Measurements from ENCODE around the gene F2R. TPM values are rescaled to one million over a fixed set of nuclear protein-coding genes. Genes with fewer than 3 reads are reported as not detected.

The F2R gene
- total RNA-seq, 4 donors from 2014 or later = 0.75 to 10.7 (median 6.8) TPM

GRCh38 chr5:76701298-76701697 lies 14.6 kb upstream of the F2R start:
- in situ Hi-C loops (cut with MboI; ENCODE audit: low pct_ligation_motif_present in 1 of 4, low pct_unique_long_range_greater_than_20kb in 1 of 4, low sequenced_read_pairs in 3 of 4) = no loop called here
- Histone ChIP-seq H3K4me3 (no peak overlapping the region), H3K27ac (no peak overlapping the region), H3K27me3 (no peaks in the 10 kb centered on the region), H3K36me3 (peaks cover 0 to 16% (median 0%) of the 10 kb centered on the region in 4 donors), H3K9me3 (no peaks in the 10 kb centered on the region), H3K4me1 (no peaks in the 10 kb centered on the region)
- DNase-seq = no peak
- intact Hi-C loops (cut with DNase I; ENCODE audit: low total_unique reads) = no loop called here
- 71 to 81% methylated on average over 2 of the region's 2 CpGs for whole genome bisulfite sequencing, 2 donors (ENCODE audit: low coverage in 1 of 2)
- TF ChIP-seq POLR2AphosphoS5 (IDR thresholded peaks at IDR 0.05) = no peak
- no peak for TF ChIP-seq POLR2A (IDR thresholded peaks at IDR 0.05)

- no peaks in the 10 kb centered on the region for H3K9me3 ChIP-seq
- TF ChIP-seq CTCF (IDR thresholded peaks at IDR 0.05) = no peak
- TF ChIP-seq EP300 (IDR thresholded peaks at IDR 0.05; ENCODE audit: low read depth) = no peak
- no peak for TF ChIP-seq POLR2AphosphoS5 (IDR thresholded peaks at IDR 0.05)
- TF ChIP-seq POLR2A (IDR thresholded peaks at IDR 0.05) = no peak
- intact Hi-C loops (cut with DNase I; ENCODE audit: low total_unique reads) = no loop called here
- peaks cover 0 to 16% (median 0%) of the 10 kb centered on the region in 4 donors for H3K36me3 ChIP-seq
- H3K4me1 ChIP-seq = no peaks in the 10 kb centered on the region
- H3K27me3 ChIP-seq = no peaks in the 10 kb centered on the region
- H3K27ac ChIP-seq = no peak overlapping the region
- 80% methylated on average over 2 of the region's 2 CpGs for WGBS, 2 donors (ENCODE audit: low coverage in 1 of 2)
- no peak for DNase-seq
- H3K4me3 ChIP-seq = no peak overlapping the region
- in situ Hi-C loops (cut with MboI; ENCODE audit: low pct_ligation_motif_present in 1 of 4, low pct_unique_long_range_greater_than_20kb in 1 of 4, low sequenced_read_pairs in 3 of 4) = no loop called here
These were observed 12.2 kb upstream of the F2R start for GRCh38 chr5:76703707-76704106.

- Histone ChIP-seq H3K4me1 (no peaks in the 10 kb centered on the region), H3K9me3 (no peaks in the 10 kb centered on the region), H3K4me3 (no peak overlapping the region), H3K27me3 (no peaks in the 10 kb centered on the region), H3K27ac (no peak overlapping the region), H3K36me3 (peaks cover 0 to 16% (median 0%) of the 10 kb centered on the region in 4 donors)
- intact Hi-C loops (cut with DNase I; ENCODE audit: low total_unique reads) = no loop called here
- TF ChIP-seq CTCF (IDR thresholded peaks at IDR 0.05) (no peak), EP300 (IDR thresholded peaks at IDR 0.05; ENCODE audit: low read depth) (no peak), POLR2A (IDR thresholded peaks at IDR 0.05) (no peak), POLR2AphosphoS5 (IDR thresholded peaks at IDR 0.05) (no peak)
- no peak for DNase-seq
- in situ Hi-C loops (cut with MboI; ENCODE audit: low pct_ligation_motif_present in 1 of 4, low pct_unique_long_range_greater_than_20kb in 1 of 4, low sequenced_read_pairs in 3 of 4) = no loop called here
These were observed 11.7 kb upstream of the F2R start for GRCh38 chr5:76704131-76704663.

- DNase-seq = no peak
- Histone ChIP-seq H3K27ac (no peak overlapping the region), H3K4me3 (no peak overlapping the region), H3K36me3 (peaks cover 0 to 16% (median 0%) of the 10 kb centered on the region in 4 donors), H3K9me3 (no peaks in the 10 kb centered on the region), H3K4me1 (no peaks in the 10 kb centered on the region), H3K27me3 (no peaks in the 10 kb centered on the region)
- no peak for TF ChIP-seq CTCF (IDR thresholded peaks at IDR 0.05)
- no peak for TF ChIP-seq POLR2AphosphoS5 (IDR thresholded peaks at IDR 0.05)
- TF ChIP-seq POLR2A (IDR thresholded peaks at IDR 0.05) = no peak
- TF ChIP-seq EP300 (IDR thresholded peaks at IDR 0.05; ENCODE audit: low read depth) = no peak
- intact Hi-C loops (cut with DNase I; ENCODE audit: low total_unique reads) (loop anchor here (5.0 kb wide), 1 partner anchor 1302 kb away; no protein-coding TSS in a partner anchor), in situ Hi-C loops (cut with MboI; ENCODE audit: low pct_ligation_motif_present in 1 of 4, low pct_unique_long_range_greater_than_20kb in 1 of 4, low sequenced_read_pairs in 3 of 4) (no loop called here)
These were observed 10.4 kb upstream of the F2R start for GRCh38 chr5:76705574-76705973.

GRCh38 chr5:76709762-76710161 lies 6.2 kb upstream of the F2R start:
- H3K4me3 ChIP-seq = no peak overlapping the region
- no peak for DNase-seq
- no peak for TF ChIP-seq EP300 (IDR thresholded peaks at IDR 0.05; ENCODE audit: low read depth)
- peaks cover 0 to under 1% (median 0%) of the 10 kb centered on the region in 4 donors for H3K4me1 ChIP-seq
- intact Hi-C loops (cut with DNase I; ENCODE audit: low total_unique reads) = loop anchor here (5.0 kb wide), 1 partner anchor 1298 kb away; no protein-coding TSS in a partner anchor
- 72 to 74% methylated on average over 2 of the region's 2 CpGs for WGBS, 2 donors (ENCODE audit: low coverage in 1 of 2)
- in situ Hi-C loops (cut with MboI; ENCODE audit: low pct_ligation_motif_present in 1 of 4, low pct_unique_long_range_greater_than_20kb in 1 of 4, low sequenced_read_pairs in 3 of 4) = loop anchor here in 1 of 4 donors (10.0 kb wide), 1 partner anchor 65 kb away; no protein-coding TSS in a partner anchor
- H3K27ac ChIP-seq = no peak overlapping the region
- H3K27me3 ChIP-seq = peaks cover 4% of the 10 kb centered on the region
- no peaks in the 10 kb centered on the region for H3K36me3 ChIP-seq
- no peaks in the 10 kb centered on the region for H3K9me3 ChIP-seq

Data from transverse colon (tissue), 4 donors.